Liver (tissue), 9 donors: Measurements from ENCODE around the gene TTC28. TPM values are rescaled to one million over a fixed set of nuclear protein-coding genes. Genes with fewer than 3 reads are reported as not detected.

ENCODE experiments used
- DNase-seq: peaks from one replicate; pipeline ENCODE4 v3.0.0-alpha.2; 2017; ENCODE audit warnings: low spot score
- H3K27ac ChIP-seq, 2 donors: one replicate each; pipeline ENCODE4 v1.7.0; 2013; ENCODE audit warnings: inconsistent platforms in 2 of 2, low read length in 2 of 2, control low read depth in 1 of 2, low read depth in 1 of 2, mild to moderate bottlenecking in 1 of 2
- H3K27me3 ChIP-seq, 4 donors: one replicate each; pipeline versions ENCODE4 v1.6.1 to v1.7.0; 2013; ENCODE audit warnings: low read length in 3 of 4, inconsistent platforms in 1 of 4, mild to moderate bottlenecking in 1 of 4, moderate library complexity in 1 of 4; ENCODE audit not compliant: control insufficient read depth in 4 of 4, insufficient read depth in 4 of 4
- H3K36me3 ChIP-seq, 4 donors: one replicate each; pipeline versions ENCODE4 v1.6.1 to v1.7.0; 2013; ENCODE audit warnings: low read length in 3 of 4, mild to moderate bottlenecking in 3 of 4, low read depth in 1 of 4, moderate library complexity in 1 of 4; ENCODE audit not compliant: control insufficient read depth in 4 of 4, insufficient read depth in 3 of 4
- H3K4me1 ChIP-seq, 4 donors: one replicate each; pipeline versions ENCODE4 v1.6.1 to v1.7.0; 2013; ENCODE audit warnings: low read length in 3 of 4, mild to moderate bottlenecking in 3 of 4, moderate library complexity in 1 of 4; ENCODE audit not compliant: control insufficient read depth in 4 of 4, insufficient read depth in 4 of 4
- H3K4me3 ChIP-seq, 3 donors: one replicate each; pipeline versions ENCODE4 v1.6.1 to v1.7.0; 2013; ENCODE audit warnings: low read length in 3 of 3, control low read depth in 1 of 3, low read depth in 1 of 3, mild to moderate bottlenecking in 1 of 3
- H3K9ac ChIP-seq, 2 donors: one replicate each; pipeline ENCODE4 v1.7.0; 2013; ENCODE audit warnings: low read length in 2 of 2, mild to moderate bottlenecking in 2 of 2, moderate library complexity in 2 of 2, control low read depth in 1 of 2, low read depth in 1 of 2
- H3K9me3 ChIP-seq, 4 donors: one replicate each; pipeline versions ENCODE4 v1.6.1 to v1.7.0; 2013; ENCODE audit warnings: low read length in 3 of 4; ENCODE audit not compliant: control insufficient read depth in 4 of 4
- ATF3 ChIP-seq: IDR thresholded peaks from 2 replicates; pipeline ENCODE4 v1.6.1; 2016; ENCODE audit warnings: antibody characterized with exemption
- CTCF ChIP-seq: fragments of 150-350 bp; IDR thresholded peaks from 2 replicates; pipeline ENCODE4 v1.5.1; 2017; ENCODE audit warnings: improper control_type of control experiment, low read depth, low read length; ENCODE audit not compliant: missing input control
- EGR1 ChIP-seq, 2 donors: IDR thresholded peaks; 2 replicates each; pipeline ENCODE4 v1.6.1; 2016 to 2018; ENCODE audit warnings: antibody characterized with exemption in 2 of 2, low read depth in 2 of 2
- FOXA1 ChIP-seq: IDR thresholded peaks from 2 replicates; pipeline ENCODE4 v1.6.1; 2016; ENCODE audit warnings: antibody characterized with exemption
- GABPA ChIP-seq, 2 donors: IDR thresholded peaks in 1 of 2; conservative IDR thresholded peaks in 1 of 2; 2 replicates each; pipeline ENCODE4 v1.6.1; 2016; ENCODE audit warnings: antibody characterized with exemption in 2 of 2, mild to moderate bottlenecking in 1 of 2, moderate library complexity in 1 of 2
- HNF4A ChIP-seq, 2 donors: conservative IDR thresholded peaks; 2 replicates each; pipeline ENCODE4 v1.6.1; 2016; ENCODE audit warnings: antibody characterized with exemption in 2 of 2, mild to moderate bottlenecking in 2 of 2
- HNF4G ChIP-seq: IDR thresholded peaks from 2 replicates; pipeline ENCODE4 v1.6.1; 2016; ENCODE audit warnings: antibody characterized with exemption
- JUND ChIP-seq, 2 donors: IDR thresholded peaks; 2 replicates each; pipeline ENCODE4 v1.6.1; 2016; ENCODE audit warnings: antibody characterized with exemption in 2 of 2
- NR2F2 ChIP-seq: IDR thresholded peaks from 2 replicates; pipeline ENCODE4 v1.6.1; 2016; ENCODE audit warnings: antibody characterized with exemption
- RAD21 ChIP-seq, 2 donors: IDR thresholded peaks; 2 replicates each; pipeline ENCODE4 v1.6.1; 2016; ENCODE audit warnings: antibody characterized with exemption in 2 of 2, mild to moderate bottlenecking in 2 of 2
- RXRA ChIP-seq, 2 donors: IDR thresholded peaks; 2 replicates each; pipeline ENCODE4 v1.6.1; 2017 to 2018; ENCODE audit warnings: antibody characterized with exemption in 2 of 2, mild to moderate bottlenecking in 1 of 2
- SP1 ChIP-seq: IDR thresholded peaks from 2 replicates; pipeline ENCODE4 v1.6.1; 2018; ENCODE audit warnings: antibody characterized with exemption, mild to moderate bottlenecking
- TAF1 ChIP-seq: conservative IDR thresholded peaks from 2 replicates; pipeline ENCODE4 v1.6.1; 2016; ENCODE audit warnings: antibody characterized with exemption, mild to moderate bottlenecking
- WGBS: extraction: QIAGEN DNeasy Blood & Tissue Kit; methylation state at CpG from one replicate; pipeline ENCODE4 v1.1.7; 2013; 5-methylcytosine and 5-hydroxymethylcytosine counted together
- polyA plus RNA-seq, 2 donors: library from polyadenylated mRNA; stranded (reverse) in 1 of 2; unstranded in 1 of 2; fragments of 200-250 nt in 1 of 2; fragments of >200 nt in 1 of 2; fragmentation: Nextera tagmentation in 1 of 2; extraction: Ambion mirVana in 1 of 2; gene quantifications; one replicate each; pipeline versions ENCODE4 v1.2.1 to v1.2.3, GENCODE V29; 2013 to 2015
- total RNA-seq, 2 donors: library from RNA; depleted of rRNA; stranded (reverse); fragments of >200 nt; gene quantifications; one replicate each; pipeline ENCODE4 v1.2.3, GENCODE V29; 2014
- TF ChIP-seq, protein P1 (sequence below): IDR thresholded peaks from 2 replicates; pipeline ENCODE4 v1.6.1; 2016; ENCODE audit warnings: antibody characterized with exemption
- TF ChIP-seq, protein P2 (sequence below): IDR thresholded peaks from 2 replicates; pipeline ENCODE4 v1.6.1; 2016; ENCODE audit warnings: antibody characterized with exemption, mild to moderate bottlenecking
- donor health status: healthy.
- donor health status: healthy.
- donor health status: healthy.
- donor health status: healthy.
- donor health status: healthy.

Gene TTC28
- total and polyA plus RNA-seq, 4 donors: 4.2 to 19.4 (median 5.9) TPM

DNA sequence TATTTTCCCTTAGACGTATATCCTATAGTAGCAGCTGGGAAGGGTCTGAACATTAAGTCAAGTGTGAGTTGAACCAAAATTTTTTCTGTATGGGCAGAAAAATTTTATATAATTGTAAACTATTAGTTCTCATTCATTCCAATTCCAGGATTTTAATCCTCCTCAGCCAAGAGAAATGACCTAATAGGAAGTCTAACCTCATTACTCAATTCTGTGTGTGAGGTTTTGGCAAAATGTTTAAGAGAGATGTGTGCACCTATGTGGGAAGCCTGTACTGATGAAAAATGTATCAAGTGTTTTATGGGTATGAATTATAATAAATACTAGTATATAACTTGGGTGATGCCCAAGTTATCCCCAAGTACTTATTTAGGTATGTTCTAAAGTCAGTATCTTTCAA lies 449.0 kb downstream of the TTC28 start:
- Histone ChIP-seq H3K9me3 (no peaks in the 10 kb centered on the region), H3K27me3 (no peaks in the 10 kb centered on the region), H3K4me1 (no peaks in the 10 kb centered on the region), H3K27ac (no peak overlapping the region), H3K36me3 (no peaks in the 10 kb centered on the region), H3K9ac (no peak overlapping the region), H3K4me3 (no peak overlapping the region)
- WGBS: 94% methylated on average over 1 of the region's 1 CpG
- no peak for TF ChIP-seq CTCF
- TF ChIP-seq HNF4G: no peak
- TF ChIP-seq, protein P1, sequence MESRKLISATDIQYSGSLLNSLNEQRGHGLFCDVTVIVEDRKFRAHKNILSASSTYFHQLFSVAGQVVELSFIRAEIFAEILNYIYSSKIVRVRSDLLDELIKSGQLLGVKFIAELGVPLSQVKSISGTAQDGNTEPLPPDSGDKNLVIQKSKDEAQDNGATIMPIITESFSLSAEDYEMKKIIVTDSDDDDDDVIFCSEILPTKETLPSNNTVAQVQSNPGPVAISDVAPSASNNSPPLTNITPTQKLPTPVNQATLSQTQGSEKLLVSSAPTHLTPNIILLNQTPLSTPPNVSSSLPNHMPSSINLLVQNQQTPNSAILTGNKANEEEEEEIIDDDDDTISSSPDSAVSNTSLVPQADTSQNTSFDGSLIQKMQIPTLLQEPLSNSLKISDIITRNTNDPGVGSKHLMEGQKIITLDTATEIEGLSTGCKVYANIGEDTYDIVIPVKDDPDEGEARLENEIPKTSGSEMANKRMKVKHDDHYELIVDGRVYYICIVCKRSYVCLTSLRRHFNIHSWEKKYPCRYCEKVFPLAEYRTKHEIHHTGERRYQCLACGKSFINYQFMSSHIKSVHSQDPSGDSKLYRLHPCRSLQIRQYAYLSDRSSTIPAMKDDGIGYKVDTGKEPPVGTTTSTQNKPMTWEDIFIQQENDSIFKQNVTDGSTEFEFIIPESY: no peak
- TF ChIP-seq, protein P2, sequence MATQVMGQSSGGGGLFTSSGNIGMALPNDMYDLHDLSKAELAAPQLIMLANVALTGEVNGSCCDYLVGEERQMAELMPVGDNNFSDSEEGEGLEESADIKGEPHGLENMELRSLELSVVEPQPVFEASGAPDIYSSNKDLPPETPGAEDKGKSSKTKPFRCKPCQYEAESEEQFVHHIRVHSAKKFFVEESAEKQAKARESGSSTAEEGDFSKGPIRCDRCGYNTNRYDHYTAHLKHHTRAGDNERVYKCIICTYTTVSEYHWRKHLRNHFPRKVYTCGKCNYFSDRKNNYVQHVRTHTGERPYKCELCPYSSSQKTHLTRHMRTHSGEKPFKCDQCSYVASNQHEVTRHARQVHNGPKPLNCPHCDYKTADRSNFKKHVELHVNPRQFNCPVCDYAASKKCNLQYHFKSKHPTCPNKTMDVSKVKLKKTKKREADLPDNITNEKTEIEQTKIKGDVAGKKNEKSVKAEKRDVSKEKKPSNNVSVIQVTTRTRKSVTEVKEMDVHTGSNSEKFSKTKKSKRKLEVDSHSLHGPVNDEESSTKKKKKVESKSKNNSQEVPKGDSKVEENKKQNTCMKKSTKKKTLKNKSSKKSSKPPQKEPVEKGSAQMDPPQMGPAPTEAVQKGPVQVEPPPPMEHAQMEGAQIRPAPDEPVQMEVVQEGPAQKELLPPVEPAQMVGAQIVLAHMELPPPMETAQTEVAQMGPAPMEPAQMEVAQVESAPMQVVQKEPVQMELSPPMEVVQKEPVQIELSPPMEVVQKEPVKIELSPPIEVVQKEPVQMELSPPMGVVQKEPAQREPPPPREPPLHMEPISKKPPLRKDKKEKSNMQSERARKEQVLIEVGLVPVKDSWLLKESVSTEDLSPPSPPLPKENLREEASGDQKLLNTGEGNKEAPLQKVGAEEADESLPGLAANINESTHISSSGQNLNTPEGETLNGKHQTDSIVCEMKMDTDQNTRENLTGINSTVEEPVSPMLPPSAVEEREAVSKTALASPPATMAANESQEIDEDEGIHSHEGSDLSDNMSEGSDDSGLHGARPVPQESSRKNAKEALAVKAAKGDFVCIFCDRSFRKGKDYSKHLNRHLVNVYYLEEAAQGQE: no peak
- no peak for TF ChIP-seq GABPA (IDR thresholded peaks at IDR 0.05 in 1 of 2, conservative IDR thresholded peaks at IDR 0.05 in 1 of 2)
- TF ChIP-seq HNF4A (conservative IDR thresholded peaks at IDR 0.05): no peak
- TF ChIP-seq RXRA (IDR thresholded peaks at IDR 0.05): no peak
- no peak for TF ChIP-seq TAF1
- TF ChIP-seq RAD21 (IDR thresholded peaks at IDR 0.05): no peak
- no peak for TF ChIP-seq NR2F2
- no peak for TF ChIP-seq EGR1 (IDR thresholded peaks at IDR 0.05; ENCODE audit: low read depth in 2 of 2)
- TF ChIP-seq FOXA1: no peak
- TF ChIP-seq JUND (IDR thresholded peaks at IDR 0.05): no peak
- TF ChIP-seq SP1: no peak
- no peak for DNase-seq

DNA sequence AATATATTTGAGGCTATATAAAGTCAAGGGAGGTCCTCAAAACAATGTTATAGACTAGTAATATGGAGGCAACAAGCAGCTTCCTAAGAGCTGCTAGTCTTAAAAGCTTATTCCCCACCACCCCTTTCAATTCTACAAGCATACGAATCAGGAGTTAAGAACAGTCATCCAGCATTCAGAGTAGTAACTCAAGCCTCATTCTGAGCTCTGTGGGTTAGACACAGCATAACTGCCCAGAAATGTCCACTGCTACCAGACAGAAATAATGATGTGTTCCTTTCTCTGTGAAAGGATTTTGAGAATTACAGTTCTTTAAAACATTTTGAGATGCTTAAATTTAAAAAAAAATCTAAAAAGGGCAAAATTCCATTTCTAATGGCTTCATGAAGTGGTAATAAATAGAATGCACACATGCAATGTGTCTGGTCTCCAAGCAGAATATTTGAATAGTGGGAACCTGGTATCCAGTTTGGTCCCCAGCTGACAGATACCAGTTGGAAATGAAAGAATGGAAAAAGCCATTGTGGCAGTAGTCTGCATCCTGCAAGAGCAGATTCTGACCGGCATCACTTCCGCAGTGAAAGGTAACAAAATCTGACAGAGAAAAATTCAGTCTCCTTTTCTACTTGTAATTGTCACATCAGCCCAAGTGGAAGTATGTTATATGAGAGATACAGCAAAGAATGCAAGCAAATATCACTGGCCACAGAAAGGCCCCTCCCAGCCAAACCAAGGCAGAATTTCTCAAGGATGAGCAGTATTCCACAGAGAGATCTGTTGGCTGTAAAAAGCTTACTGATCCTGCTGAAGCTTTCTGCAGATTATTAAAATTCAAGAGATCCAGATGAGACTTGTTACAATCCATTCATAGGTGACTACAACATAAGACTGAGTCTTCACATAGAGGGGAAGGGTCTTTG lies 449.8 kb downstream of the TTC28 start:
- no peaks in the 10 kb centered on the region for H3K9me3 ChIP-seq
- H3K4me1 ChIP-seq: no peaks in the 10 kb centered on the region
- H3K4me3 ChIP-seq: no peak overlapping the region
- H3K27ac ChIP-seq: no peak overlapping the region
- DNase-seq: no peak
- no peaks in the 10 kb centered on the region for H3K36me3 ChIP-seq
- H3K9ac ChIP-seq: no peak overlapping the region
- 92% methylated on average over 3 of the region's 3 CpGs for WGBS
- no peak for TF ChIP-seq ATF3
- TF ChIP-seq JUND (IDR thresholded peaks at IDR 0.05): no peak
- TF ChIP-seq, protein P2: no peak
- TF ChIP-seq GABPA (IDR thresholded peaks at IDR 0.05 in 1 of 2, conservative IDR thresholded peaks at IDR 0.05 in 1 of 2): no peak
- TF ChIP-seq SP1: no peak
- TF ChIP-seq RXRA (IDR thresholded peaks at IDR 0.05): no peak
- TF ChIP-seq CTCF: no peak
- H3K27me3 ChIP-seq: no peaks in the 10 kb centered on the region
